ENCODE measurements around the gene XCL2.

DNA sequence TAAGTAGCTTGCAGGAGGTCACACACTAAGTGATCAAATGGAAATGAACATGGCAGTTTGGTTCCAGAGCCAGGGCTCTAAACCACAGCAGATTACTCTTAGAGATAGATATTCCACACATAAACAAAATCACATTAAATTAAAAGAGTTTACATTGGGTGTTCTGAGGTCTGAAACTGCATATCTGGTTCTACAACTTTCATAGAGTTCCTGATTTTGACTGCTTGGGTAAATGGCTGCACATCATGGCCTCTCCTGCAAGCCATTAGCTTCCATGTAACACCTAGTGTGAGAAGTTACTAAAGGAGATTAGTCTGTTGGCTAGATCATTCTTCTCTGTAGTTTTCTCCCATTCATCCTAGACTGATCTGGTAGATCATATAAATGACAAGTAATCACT, 12.8 kb upstream of the XCL2 start:
- TF ChIP-seq POLR2A (IDR thresholded peaks at IDR 0.05; ENCODE audit: low read depth, low read length), result no peak
- no peak for TF ChIP-seq SMAD1 (IDR thresholded peaks at IDR 0.05; ENCODE audit: low read depth, partially characterized antibody)
- no peak for TF ChIP-seq EP300 (IDR thresholded peaks at IDR 0.05; ENCODE audit: borderline replicate concordance in 1 of 2, control insufficient read depth in 1 of 2, low read depth in 2 of 2, low read length in 2 of 2)
- no peak for TF ChIP-seq FOXM1 (IDR thresholded peaks at IDR 0.05; ENCODE audit: low read depth, low read length)
- no peak for TF ChIP-seq HCFC1 (IDR thresholded peaks at IDR 0.05; ENCODE audit: low read length)
- TF ChIP-seq, protein P1, sequence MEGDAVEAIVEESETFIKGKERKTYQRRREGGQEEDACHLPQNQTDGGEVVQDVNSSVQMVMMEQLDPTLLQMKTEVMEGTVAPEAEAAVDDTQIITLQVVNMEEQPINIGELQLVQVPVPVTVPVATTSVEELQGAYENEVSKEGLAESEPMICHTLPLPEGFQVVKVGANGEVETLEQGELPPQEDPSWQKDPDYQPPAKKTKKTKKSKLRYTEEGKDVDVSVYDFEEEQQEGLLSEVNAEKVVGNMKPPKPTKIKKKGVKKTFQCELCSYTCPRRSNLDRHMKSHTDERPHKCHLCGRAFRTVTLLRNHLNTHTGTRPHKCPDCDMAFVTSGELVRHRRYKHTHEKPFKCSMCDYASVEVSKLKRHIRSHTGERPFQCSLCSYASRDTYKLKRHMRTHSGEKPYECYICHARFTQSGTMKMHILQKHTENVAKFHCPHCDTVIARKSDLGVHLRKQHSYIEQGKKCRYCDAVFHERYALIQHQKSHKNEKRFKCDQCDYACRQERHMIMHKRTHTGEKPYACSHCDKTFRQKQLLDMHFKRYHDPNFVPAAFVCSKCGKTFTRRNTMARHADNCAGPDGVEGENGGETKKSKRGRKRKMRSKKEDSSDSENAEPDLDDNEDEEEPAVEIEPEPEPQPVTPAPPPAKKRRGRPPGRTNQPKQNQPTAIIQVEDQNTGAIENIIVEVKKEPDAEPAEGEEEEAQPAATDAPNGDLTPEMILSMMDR (IDR thresholded peaks at IDR 0.05 in 2 of 3, conservative IDR thresholded peaks at IDR 0.05 in 1 of 3; ENCODE audit: control insufficient read depth in 2 of 3, extremely low read depth in 1 of 3, insufficient read depth in 1 of 3, low read depth in 3 of 3, low read length in 3 of 3), result no peak
- TF ChIP-seq EGR1 (IDR thresholded peaks at IDR 0.05; ENCODE audit: borderline replicate concordance in 1 of 2, low read depth in 2 of 2, low read length in 2 of 2), result no peak
